GM12875 (cell line): ENCODE measurements around the gene CPM.
"Not testable (repeated sequence)": the region's sequence is repeated elsewhere in the genome, so short reads cannot be mapped to it uniquely, and the experiment has no call there.

Experiments used
- H3K4me3 ChIP-seq: one replicate; pipeline ENCODE4 v1.5.1; 2011; ENCODE audit warnings: low read depth, low read length, control low read depth
- TF ChIP-seq, protein P1 (sequence below): IDR thresholded peaks from 2 replicates; pipeline ENCODE4 v1.5.1; 2011; ENCODE audit warnings: low read depth, mild to moderate bottlenecking, control low read depth, inconsistent platforms, low read length, moderate library complexity, borderline replicate concordance; ENCODE audit not compliant: insufficient read depth

CPM gene

DNA sequence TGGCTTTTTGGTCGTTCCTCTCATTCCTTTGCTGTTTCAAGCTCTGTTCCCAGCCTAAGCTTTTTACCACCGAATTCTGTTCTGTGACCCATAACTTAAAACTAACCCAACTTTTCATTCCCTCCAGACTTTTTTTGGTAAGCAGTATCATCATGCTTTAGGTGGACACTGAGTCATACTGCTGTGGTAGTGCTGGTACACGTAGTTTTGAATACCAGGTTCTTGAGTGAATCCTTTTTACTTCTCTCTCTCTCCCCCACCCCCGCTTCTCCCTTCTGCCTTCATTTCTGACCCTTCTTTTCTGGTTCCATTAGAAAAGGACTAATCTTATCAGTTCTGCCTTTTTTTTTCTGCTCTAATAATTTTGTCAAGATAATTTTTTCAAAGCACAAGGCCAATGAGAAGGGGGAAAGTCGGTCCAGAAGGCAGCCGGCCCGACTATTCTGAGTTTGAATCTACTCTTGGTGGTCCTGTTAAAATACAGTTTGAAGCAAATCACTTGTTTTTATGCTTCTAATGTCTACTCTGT, 127.3 kb downstream of the CPM start:
- TF ChIP-seq, protein P1, sequence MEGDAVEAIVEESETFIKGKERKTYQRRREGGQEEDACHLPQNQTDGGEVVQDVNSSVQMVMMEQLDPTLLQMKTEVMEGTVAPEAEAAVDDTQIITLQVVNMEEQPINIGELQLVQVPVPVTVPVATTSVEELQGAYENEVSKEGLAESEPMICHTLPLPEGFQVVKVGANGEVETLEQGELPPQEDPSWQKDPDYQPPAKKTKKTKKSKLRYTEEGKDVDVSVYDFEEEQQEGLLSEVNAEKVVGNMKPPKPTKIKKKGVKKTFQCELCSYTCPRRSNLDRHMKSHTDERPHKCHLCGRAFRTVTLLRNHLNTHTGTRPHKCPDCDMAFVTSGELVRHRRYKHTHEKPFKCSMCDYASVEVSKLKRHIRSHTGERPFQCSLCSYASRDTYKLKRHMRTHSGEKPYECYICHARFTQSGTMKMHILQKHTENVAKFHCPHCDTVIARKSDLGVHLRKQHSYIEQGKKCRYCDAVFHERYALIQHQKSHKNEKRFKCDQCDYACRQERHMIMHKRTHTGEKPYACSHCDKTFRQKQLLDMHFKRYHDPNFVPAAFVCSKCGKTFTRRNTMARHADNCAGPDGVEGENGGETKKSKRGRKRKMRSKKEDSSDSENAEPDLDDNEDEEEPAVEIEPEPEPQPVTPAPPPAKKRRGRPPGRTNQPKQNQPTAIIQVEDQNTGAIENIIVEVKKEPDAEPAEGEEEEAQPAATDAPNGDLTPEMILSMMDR = no peak
- no peak overlapping the region for H3K4me3 ChIP-seq

DNA sequence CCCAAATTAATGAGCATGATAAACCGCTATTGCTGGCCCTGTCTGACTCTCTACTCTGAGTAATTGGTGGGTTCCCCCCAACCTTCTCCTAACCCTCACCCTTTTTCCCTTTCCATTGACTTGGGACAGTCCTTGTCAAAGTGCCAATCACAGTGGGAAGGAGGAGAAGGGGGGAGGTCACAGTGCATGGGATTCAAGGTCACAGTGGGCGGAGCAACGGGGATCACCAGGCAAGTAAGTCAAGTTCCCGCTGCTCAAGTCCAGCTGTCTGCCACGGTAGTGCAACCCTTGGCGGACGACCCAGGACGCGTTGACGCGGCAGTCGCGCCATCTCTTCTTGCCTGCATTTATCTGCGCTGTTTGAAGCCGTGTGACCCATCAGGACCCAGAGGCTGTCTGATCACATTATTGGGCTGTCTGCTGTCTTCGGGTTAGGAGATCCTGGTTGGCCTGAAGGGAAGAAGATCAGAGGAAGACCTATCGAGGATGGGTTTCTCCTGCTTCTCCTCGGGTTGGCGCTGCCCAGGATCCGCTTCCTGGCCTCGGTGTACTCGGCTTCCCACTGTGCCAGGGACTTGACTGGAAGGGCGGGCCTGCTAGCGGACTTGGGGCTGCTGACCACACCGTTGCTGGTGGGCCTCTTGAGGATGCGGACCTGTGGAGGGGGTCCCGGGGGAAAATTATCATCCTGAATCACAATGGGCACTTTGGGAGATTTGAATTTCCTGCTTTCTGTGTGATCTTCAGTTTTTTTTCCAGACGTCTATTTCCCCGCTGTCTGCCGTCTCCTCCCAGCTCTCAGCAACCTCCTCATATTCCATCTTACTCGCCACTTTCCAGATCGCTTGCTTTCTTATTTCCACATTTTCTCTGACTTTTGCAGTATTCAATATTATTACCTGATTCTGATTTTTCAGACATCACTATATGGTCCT, 128.0 kb downstream of the CPM start:
- TF ChIP-seq, protein P1 = no peak
- H3K4me3 ChIP-seq = no peak overlapping the region

DNA sequence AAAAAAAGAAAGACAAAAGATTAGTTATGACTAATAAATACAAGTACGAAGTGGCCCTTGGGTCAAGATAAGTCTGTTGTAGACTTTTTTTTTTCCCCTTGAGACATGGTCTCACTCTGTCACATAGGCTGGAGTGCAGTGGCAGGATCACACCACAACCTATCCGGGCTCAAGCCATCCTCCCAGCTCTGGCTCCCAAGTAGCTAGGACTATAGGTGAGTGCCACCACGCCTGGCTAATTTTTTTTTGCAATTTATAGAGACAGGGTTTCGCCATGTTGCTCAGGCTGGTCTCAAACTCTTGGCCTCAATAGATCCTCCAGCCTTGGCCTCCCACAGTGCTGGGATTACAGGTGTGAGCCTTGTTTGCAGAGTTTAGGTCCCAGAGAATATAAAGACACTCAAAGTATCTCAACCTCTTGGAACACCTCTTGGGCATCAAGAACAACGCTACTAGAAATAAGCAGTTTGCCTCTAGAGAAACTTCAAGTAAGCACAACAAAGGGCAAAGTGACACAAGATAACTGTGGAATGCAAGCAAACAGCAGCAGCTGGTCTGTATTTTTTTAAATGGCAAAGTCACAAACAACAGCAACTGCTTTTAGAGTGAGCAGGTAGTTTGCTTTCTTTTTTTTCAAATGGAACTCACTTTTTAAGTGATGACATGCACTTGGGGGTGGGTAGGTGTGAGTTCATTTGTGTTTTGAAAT, 128.9 kb downstream of the CPM start:
- TF ChIP-seq, protein P1 = no peak

DNA sequence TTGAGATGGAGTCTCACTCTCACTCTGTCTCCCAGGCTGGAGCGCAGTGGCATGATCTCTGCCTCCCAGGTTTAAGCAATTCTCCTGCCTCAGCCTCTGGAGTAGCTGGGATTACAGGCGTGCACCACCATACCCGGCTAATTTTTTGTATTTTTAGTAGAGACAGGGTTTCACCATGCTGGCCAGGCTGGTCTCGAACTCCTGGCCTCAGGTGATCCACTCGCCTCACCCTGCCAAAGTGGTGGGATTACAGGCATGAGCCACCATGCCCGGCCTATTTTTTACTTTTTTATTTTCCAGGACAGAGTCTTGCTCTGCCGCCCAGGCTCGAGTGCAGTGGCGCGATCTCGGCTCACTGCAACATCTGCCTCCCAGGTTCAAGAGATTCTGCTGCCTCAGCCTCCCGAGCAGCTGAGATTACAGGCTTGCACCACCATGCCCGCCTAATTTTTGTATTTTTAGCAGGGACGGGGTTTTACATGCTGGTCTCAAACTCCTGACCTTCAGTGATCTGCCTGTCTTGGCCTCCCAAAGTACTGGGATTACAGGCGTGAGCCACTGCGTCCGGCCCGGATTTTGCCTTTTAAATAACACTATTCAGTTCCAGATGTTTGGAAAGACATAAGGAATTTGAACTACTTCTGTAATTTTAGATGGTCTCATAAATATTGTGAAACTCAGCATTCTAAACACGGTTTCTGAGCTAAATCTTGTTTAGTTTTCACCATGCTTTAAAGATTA, 129.9 kb downstream of the CPM start:
- H3K4me3 ChIP-seq = not testable (repeated sequence)

More for the DNA sequence above, 128.9 kb downstream of the CPM start:
- no peak overlapping the region for H3K4me3 ChIP-seq

DNA sequence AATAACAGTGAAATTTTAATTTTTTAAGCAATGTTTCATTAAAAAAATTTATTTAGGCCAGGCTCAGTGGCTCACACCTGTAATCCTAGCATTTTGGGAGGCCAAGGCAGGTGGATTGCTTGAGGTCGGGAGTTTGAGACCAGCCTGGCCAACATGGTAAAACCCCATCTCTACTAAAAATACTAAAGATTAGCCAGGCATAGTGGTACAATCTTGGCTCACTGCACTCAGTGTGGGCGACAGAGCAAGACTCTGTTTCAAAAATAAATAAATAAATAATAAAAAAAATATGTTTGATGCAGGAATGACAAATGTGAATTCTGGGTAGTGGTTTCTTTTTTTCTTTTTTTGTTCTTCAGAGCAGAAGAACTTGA, 130.6 kb downstream of the CPM start:
- H3K4me3 ChIP-seq = not testable (repeated sequence)
